Tibial nerve (tissue), 4 donors: ENCODE results near the gene IPO7. TPM values are rescaled to one million over a fixed set of nuclear protein-coding genes. Genes with fewer than 3 reads are reported as not detected.

Experiments used
- DNase-seq, 2 donors: peaks; one replicate each; pipeline ENCODE4 v3.0.0-alpha.2; 2019; ENCODE audit warnings: low spot score in 2 of 2
- H3K27ac ChIP-seq, 4 donors: fragments of 200-600 bp; sonication (generic) in 3 of 4; one replicate each; pipeline ENCODE4 v1.5.1; 2017 to 2019; ENCODE audit warnings: mild to moderate bottlenecking in 1 of 4
- H3K27me3 ChIP-seq, 2 donors: fragments of 200-600 bp; sonication (generic) in 1 of 2; one replicate each; pipeline versions ENCODE4 v1.5.1 to v1.6.0; 2017 to 2019
- H3K36me3 ChIP-seq, 3 donors: fragments of 200-600 bp; sonication (generic); one replicate each; pipeline ENCODE4 v1.5.1; 2018 to 2019
- H3K4me1 ChIP-seq, 4 donors: fragments of 200-600 bp; sonication (generic) in 3 of 4; one replicate each; pipeline ENCODE4 v1.5.1; 2017 to 2019
- H3K4me3 ChIP-seq, 4 donors: fragments of 200-600 bp; sonication (generic) in 3 of 4; one replicate each; pipeline ENCODE4 v1.5.1; 2017 to 2019; ENCODE audit warnings: mild to moderate bottlenecking in 1 of 4, moderate library complexity in 1 of 4
- H3K9me3 ChIP-seq, 4 donors: fragments of 200-600 bp; sonication (generic) in 3 of 4; one replicate each; pipeline ENCODE4 v1.5.1; 2017 to 2019
- EP300 ChIP-seq, 2 donors: sonication (generic); formaldehyde crosslinking; IDR thresholded peaks; one replicate each; pipeline ENCODE4 v1.6.1; 2017; ENCODE audit warnings: antibody characterized with exemption in 2 of 2, mild to moderate bottlenecking in 1 of 2
- POLR2A ChIP-seq, 2 donors: fragments of 450-650 bp; IDR thresholded peaks; one replicate each; pipeline ENCODE4 v1.6.1; 2017; ENCODE audit warnings: antibody characterized with exemption in 2 of 2, mild to moderate bottlenecking in 2 of 2, moderate library complexity in 2 of 2
- WGBS, 2 donors: methylation state at CpG; one replicate each; pipeline ENCODE4 v1.1.5; 2018; 5-methylcytosine and 5-hydroxymethylcytosine counted together
- total RNA-seq, 4 donors: library from RNA; depleted of rRNA; stranded (reverse); fragments of >200 nt; gene quantifications; one replicate each; pipeline ENCODE4 v1.1.0, GENCODE V29; 2016
- TF ChIP-seq, protein P1 (sequence below), 5 experiments: fragments of 200-600 bp in 3 of 5; fragments of 450-650 bp in 2 of 5; sonication (generic) in 3 of 5; IDR thresholded peaks; one replicate each; pipeline ENCODE4 v1.5.1; 2016 to 2019; ENCODE audit warnings: antibody characterized with exemption in 5 of 5, mild to moderate bottlenecking in 3 of 5, moderate library complexity in 2 of 5

Gene IPO7
- total RNA-seq, 4 donors from 2014 or later, result 57.7 to 92.9 (median 65.3) TPM

DNA sequence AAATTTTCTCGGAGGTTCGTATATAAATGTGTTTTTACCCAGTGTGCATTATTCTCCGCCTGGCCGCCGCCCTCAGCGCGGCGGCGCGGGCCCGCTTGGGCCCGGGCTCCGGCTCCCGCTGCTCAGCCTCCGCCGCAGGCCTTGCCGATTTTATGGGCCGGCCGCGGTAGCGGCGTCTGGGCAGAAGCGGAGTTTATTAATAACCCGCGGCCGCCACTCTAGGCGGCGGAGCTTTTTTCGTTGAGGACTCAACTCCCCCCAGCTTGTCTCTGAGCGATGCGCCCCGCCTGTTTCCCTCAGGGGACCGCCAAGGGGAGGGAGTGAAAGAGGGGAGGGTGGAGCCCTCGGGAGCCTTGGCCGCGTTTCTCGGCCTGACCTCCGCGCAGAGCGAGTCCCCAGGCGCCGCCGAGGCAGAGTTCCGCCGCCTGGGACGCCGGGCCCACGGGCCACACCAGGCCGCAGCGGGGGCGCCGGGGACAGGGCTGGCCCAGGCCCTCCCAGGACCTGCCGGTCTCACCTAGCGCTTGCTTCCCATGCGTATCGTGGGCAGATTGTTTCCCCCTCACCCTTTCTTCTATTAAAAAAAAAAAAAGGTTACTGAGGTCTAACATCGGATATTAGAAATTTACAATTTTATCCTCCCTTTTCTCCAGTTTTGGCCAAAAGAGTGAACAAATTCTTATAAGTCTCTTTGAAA lies 76.8 kb downstream of the IPO7 start:
- no peaks in the 10 kb centered on the region for H3K9me3 ChIP-seq
- H3K4me3 ChIP-seq, result peak overlapping the region; percentile 64 to 93 (median 76)
- H3K36me3 ChIP-seq, result no peaks in the 10 kb centered on the region
- WGBS, 2 donors, result 1% methylated on average over 14 to 36 of the region's 57 CpGs
- DNase-seq, result peak; percentile 73 to 80
- H3K4me1 ChIP-seq, result peaks cover 0 to 22% (median 8%) of the 10 kb centered on the region in 4 donors
- TF ChIP-seq, protein P1, sequence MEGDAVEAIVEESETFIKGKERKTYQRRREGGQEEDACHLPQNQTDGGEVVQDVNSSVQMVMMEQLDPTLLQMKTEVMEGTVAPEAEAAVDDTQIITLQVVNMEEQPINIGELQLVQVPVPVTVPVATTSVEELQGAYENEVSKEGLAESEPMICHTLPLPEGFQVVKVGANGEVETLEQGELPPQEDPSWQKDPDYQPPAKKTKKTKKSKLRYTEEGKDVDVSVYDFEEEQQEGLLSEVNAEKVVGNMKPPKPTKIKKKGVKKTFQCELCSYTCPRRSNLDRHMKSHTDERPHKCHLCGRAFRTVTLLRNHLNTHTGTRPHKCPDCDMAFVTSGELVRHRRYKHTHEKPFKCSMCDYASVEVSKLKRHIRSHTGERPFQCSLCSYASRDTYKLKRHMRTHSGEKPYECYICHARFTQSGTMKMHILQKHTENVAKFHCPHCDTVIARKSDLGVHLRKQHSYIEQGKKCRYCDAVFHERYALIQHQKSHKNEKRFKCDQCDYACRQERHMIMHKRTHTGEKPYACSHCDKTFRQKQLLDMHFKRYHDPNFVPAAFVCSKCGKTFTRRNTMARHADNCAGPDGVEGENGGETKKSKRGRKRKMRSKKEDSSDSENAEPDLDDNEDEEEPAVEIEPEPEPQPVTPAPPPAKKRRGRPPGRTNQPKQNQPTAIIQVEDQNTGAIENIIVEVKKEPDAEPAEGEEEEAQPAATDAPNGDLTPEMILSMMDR (IDR thresholded peaks at IDR 0.05), result peak in 2 of 5 experiments; percentile 36 to 40
- TF ChIP-seq POLR2A (IDR thresholded peaks at IDR 0.05) (peak; percentile 75 to 83), EP300 (IDR thresholded peaks at IDR 0.05) (peak in 1 of 2 donors; percentile 74)
- H3K27ac ChIP-seq, result peak overlapping the region; percentile 98 to 100 (median 99)
- no peaks in the 10 kb centered on the region for H3K27me3 ChIP-seq

DNA sequence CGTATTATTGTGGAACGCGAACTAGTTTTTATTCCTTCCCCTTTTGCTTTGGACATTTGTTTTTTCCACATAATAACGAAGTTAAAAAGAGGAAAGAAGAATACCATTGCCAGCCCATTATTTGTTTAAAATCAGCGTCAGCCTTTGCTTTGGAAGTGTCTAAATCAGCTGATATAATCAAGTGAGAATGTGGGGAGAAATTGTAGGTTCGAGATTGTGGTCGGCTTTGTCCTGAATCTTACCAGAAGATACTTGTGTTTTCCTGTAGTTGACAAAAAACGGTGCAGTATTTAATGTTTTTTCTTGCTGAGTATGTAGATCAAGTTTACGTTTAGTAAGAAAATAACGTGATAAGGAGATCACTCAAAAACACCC lies 77.3 kb downstream of the IPO7 start:
- H3K9me3 ChIP-seq, result no peaks in the 10 kb centered on the region
- TF ChIP-seq EP300 (IDR thresholded peaks at IDR 0.05), result no peak
- no peak for TF ChIP-seq POLR2A (IDR thresholded peaks at IDR 0.05)
- TF ChIP-seq, protein P1 (IDR thresholded peaks at IDR 0.05), result no peak
- 1% methylated on average over 10 of the region's 10 CpGs for WGBS, 2 donors
- H3K36me3 ChIP-seq, result no peaks in the 10 kb centered on the region
- no peaks in the 10 kb centered on the region for H3K27me3 ChIP-seq
- peak overlapping the region; percentile 98 to 100 (median 99) for H3K27ac ChIP-seq
- H3K4me3 ChIP-seq, result peak overlapping the region; percentile 64 to 93 (median 76)
- H3K4me1 ChIP-seq, result peaks cover 0 to 22% (median 8%) of the 10 kb centered on the region in 4 donors
- DNase-seq, result no peak

DNA sequence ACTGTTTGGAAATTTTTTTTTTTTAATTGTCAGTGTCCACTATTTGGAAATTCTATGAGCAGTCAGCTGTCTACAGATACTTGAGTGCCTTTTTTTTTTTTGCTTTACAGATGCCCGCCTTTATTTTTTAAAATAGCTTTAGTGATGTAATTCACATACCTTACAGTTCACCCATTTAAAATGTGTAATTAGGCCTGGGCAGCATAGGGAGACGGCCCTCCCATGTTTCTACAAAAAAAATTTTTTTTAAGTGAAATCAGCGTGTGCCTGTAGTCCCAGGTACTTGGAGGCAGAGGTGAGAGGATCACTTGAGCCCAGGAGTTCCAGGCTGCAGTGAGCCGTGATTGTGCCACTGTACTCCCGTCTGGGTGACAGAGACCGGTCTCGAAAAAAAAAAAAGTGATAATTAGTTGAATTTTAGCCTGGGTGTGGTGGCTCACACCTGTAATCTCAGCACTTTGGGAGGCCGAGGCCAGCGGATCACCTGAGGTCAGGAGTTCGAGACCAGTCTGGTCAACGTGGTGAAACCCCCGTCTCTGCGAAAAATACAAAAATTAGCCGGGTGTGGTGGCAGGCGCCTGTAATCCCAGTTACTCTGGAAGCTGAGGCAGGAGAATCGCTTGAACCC lies 77.8 kb downstream of the IPO7 start:
- DNase-seq, result no peak
- no peaks in the 10 kb centered on the region for H3K36me3 ChIP-seq
- peak overlapping the region; percentile 98 to 100 (median 99) for H3K27ac ChIP-seq
- H3K9me3 ChIP-seq, result no peaks in the 10 kb centered on the region
- peaks cover 0 to 22% (median 8%) of the 10 kb centered on the region in 4 donors for H3K4me1 ChIP-seq
- peak overlapping the region in 3 of 4 donors; percentile 74 to 93 (median 78) for H3K4me3 ChIP-seq
- H3K27me3 ChIP-seq, result no peaks in the 10 kb centered on the region
- TF ChIP-seq EP300 (IDR thresholded peaks at IDR 0.05), result no peak
- TF ChIP-seq, protein P1 (IDR thresholded peaks at IDR 0.05), result no peak
- TF ChIP-seq POLR2A (IDR thresholded peaks at IDR 0.05), result no peak
- 80 to 81% methylated on average over 16 of the region's 16 CpGs for WGBS, 2 donors

DNA sequence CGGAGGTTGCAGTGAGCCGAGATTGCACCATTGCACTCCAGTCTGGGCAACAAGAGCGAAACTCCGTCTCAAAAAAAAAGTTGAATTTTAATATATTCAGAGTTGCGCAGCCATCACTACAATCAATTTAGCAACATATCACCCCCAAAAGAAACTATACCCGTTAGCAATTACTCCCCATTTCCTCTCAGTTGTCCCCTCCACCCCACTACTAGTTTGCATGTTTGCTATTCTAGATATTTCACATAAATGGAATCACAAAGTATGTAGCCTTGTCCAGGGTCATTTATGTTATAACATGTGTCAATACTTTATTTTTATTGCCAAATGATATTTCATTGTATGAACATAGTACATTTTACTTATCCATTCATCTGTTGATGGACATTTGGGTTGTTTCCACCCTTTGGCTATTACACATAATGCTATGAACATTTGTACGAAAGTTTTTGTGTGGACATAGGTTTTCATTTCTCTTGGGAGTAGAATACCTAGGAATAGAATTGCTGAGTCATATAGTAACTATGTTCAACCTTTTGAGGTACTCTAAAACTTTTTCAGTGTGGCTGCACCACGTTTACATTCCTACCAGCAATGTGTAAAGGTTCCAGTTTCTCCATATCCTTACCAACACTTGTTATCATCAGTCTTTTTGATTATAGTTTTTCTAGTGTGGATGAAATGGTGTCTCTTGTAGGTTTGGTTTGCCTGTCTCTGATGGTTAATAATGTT lies 78.5 kb downstream of the IPO7 start:
- TF ChIP-seq EP300 (IDR thresholded peaks at IDR 0.05) (no peak), POLR2A (IDR thresholded peaks at IDR 0.05) (no peak)
- TF ChIP-seq, protein P1 (IDR thresholded peaks at IDR 0.05), result no peak
- peak overlapping the region in 3 of 4 donors; percentile 98 to 100 (median 99) for H3K27ac ChIP-seq
- peaks cover 0 to 22% (median 8%) of the 10 kb centered on the region in 4 donors for H3K4me1 ChIP-seq
- H3K36me3 ChIP-seq, result no peaks in the 10 kb centered on the region
- 92 to 94% methylated on average over 8 of the region's 8 CpGs for WGBS, 2 donors
- H3K27me3 ChIP-seq, result no peaks in the 10 kb centered on the region
- no peak overlapping the region for H3K4me3 ChIP-seq
- no peak for DNase-seq
- no peaks in the 10 kb centered on the region for H3K9me3 ChIP-seq
